K562 (cell line): ENCODE measurements around the gene DNAJB14. TPM values are rescaled to one million over a fixed set of nuclear protein-coding genes. Genes with fewer than 3 reads are reported as not detected.

Experiments used
- BCLAF1 ChIP-seq, 2 experiments: fragments of 450-650 bp in 1 of 2; IDR thresholded peaks; 2 replicates each; pipeline ENCODE4 v1.6.1; 2011 to 2017; ENCODE audit warnings: low read depth in 2 of 2, antibody characterized with exemption in 1 of 2, borderline replicate concordance in 1 of 2, low read length in 1 of 2, mild to moderate bottlenecking in 1 of 2, mixed read lengths in 1 of 2; ENCODE audit not compliant: control insufficient read depth in 1 of 2
- DIDO1 ChIP-seq: fragments of 450-650 bp; IDR thresholded peaks from 2 replicates; pipeline ENCODE4 v1.6.1; 2016; ENCODE audit warnings: low read depth, missing biosample characterization, missing genetic modification characterization
- FOS ChIP-seq: IDR thresholded peaks from 3 replicates; pipeline ENCODE4 v1.6.1; 2011; ENCODE audit not compliant: insufficient read length; ENCODE audit errors: extremely low read depth
- HMG20A ChIP-seq: fragments of 450-650 bp; formaldehyde crosslinking; conservative IDR thresholded peaks from 2 replicates; pipeline ENCODE4 v1.4.0; 2020; ENCODE audit warnings: mild to moderate bottlenecking, mixed read lengths
- NFYB ChIP-seq: IDR thresholded peaks from 2 replicates; pipeline ENCODE4 v1.6.1; 2011; ENCODE audit warnings: mild to moderate bottlenecking, moderate library complexity; ENCODE audit not compliant: insufficient read length; ENCODE audit errors: extremely low read depth
- NR2F6 ChIP-seq: fragments of 450-650 bp; formaldehyde crosslinking; IDR thresholded peaks from 2 replicates; pipeline ENCODE4 v1.4.0; 2020; ENCODE audit warnings: mild to moderate bottlenecking
- SMAD4 ChIP-seq: fragments of 250-450 bp; sonication (Bioruptor Pico); conservative IDR thresholded peaks from 2 replicates; pipeline ENCODE4 v1.8.0; 2021; ENCODE audit warnings: inconsistent platforms, mild to moderate bottlenecking, moderate library complexity
- TAF1 ChIP-seq: IDR thresholded peaks from 2 replicates; pipeline ENCODE4 v1.6.1; 2011; ENCODE audit warnings: mild to moderate bottlenecking, low read length, moderate library complexity; ENCODE audit not compliant: insufficient read depth, control insufficient read depth, severe bottlenecking; ENCODE audit errors: extremely low read depth
- THAP12 ChIP-seq: fragments of 250-450 bp; sonication (Bioruptor Pico); IDR thresholded peaks from 2 replicates; pipeline ENCODE4 v1.9.0; 2021; ENCODE audit warnings: mild to moderate bottlenecking, inconsistent platforms
- ZBTB43 ChIP-seq: sonication (generic); formaldehyde crosslinking; IDR thresholded peaks from 2 replicates; pipeline ENCODE4 v1.8.0; 2023; ENCODE audit warnings: mild to moderate bottlenecking, missing genetic modification reagents
- ZBTB9 ChIP-seq: fragments of 450-650 bp; formaldehyde crosslinking; IDR thresholded peaks from 2 replicates; pipeline ENCODE4 v1.4.0; 2020; ENCODE audit warnings: mild to moderate bottlenecking, moderate library complexity
- ZNF124 ChIP-seq: sonication (generic); formaldehyde crosslinking; IDR thresholded peaks from 2 replicates; pipeline ENCODE4 v1.8.1; 2022; ENCODE audit warnings: missing genetic modification reagents
- ZNF143 ChIP-seq: sonication (generic); formaldehyde crosslinking; IDR thresholded peaks from 2 replicates; pipeline ENCODE4 v1.9.0; 2022; ENCODE audit warnings: mild to moderate bottlenecking, missing genetic modification reagents
- ZNF57 ChIP-seq: fragments of 450-650 bp; formaldehyde crosslinking; IDR thresholded peaks from 2 replicates; pipeline ENCODE4 v1.4.0; 2020; ENCODE audit warnings: mild to moderate bottlenecking, moderate library complexity
- ZNF699 ChIP-seq: fragments of 250-450 bp; sonication (Bioruptor Pico); IDR thresholded peaks from 2 replicates; pipeline ENCODE4 v1.8.0; 2021; ENCODE audit warnings: mild to moderate bottlenecking, moderate library complexity; ENCODE audit not compliant: insufficient replicate concordance
- polyA plus RNA-seq, 8 experiments: library from polyadenylated mRNA; depleted of rRNA in 4 of 8; stranded (reverse) in 5 of 8; unstranded in 3 of 8; fragments of >200 nt; fragmentation: Nextera tagmentation in 2 of 8; fragmentation: Illumina TruSeq in 1 of 8; extraction: Ambion mirVana in 2 of 8; extraction: Trizol in 1 of 8; gene quantifications; 2 replicates each; pipeline versions ENCODE4 v1.2.1 to v1.2.3, GENCODE V29; 2011 to 2014; ENCODE audit warnings: inconsistent platforms in 1 of 8, missing spikeins in 1 of 8
- total RNA-seq, 7 experiments: library from RNA; depleted of rRNA in 6 of 7; stranded (reverse); fragments of >200 nt in 6 of 7; fragmentation: Illumina TruSeq in 2 of 7; extraction: Trizol in 2 of 7; gene quantifications; 2 replicates each; pipeline versions ENCODE4 v1.2.1 to v1.2.3, GENCODE V29; 2011 to 2021; ENCODE audit warnings: low replicate concordance in 1 of 7
- TF ChIP-seq, protein P1 (sequence below), 2 experiments: fragments of 450-650 bp; IDR thresholded peaks; 2 replicates each; pipeline ENCODE4 v1.6.1; 2016

DNAJB14 gene
- total and polyA plus RNA-seq, 9 of the 15 experiments (the other 6 are each of a cell fraction or from before 2014, with no cell fraction given), result 5.5 to 28.0 (median 12.7) TPM

- TF ChIP-seq NFYB, result no peak
- TF ChIP-seq ZBTB9 (CRISPR knock-in tag), result no peak
- TF ChIP-seq, protein P1, sequence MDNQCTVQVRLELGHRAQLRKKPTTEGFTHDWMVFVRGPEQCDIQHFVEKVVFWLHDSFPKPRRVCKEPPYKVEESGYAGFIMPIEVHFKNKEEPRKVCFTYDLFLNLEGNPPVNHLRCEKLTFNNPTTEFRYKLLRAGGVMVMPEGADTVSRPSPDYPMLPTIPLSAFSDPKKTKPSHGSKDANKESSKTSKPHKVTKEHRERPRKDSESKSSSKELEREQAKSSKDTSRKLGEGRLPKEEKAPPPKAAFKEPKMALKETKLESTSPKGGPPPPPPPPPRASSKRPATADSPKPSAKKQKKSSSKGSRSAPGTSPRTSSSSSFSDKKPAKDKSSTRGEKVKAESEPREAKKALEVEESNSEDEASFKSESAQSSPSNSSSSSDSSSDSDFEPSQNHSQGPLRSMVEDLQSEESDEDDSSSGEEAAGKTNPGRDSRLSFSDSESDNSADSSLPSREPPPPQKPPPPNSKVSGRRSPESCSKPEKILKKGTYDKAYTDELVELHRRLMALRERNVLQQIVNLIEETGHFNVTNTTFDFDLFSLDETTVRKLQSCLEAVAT (IDR thresholded peaks at IDR 0.05), result peak; percentile 79 to 83
- TF ChIP-seq ZNF57 (CRISPR knock-in tag), result no peak
- no peak for TF ChIP-seq ZNF699 (CRISPR knock-in tag)
- no peak for TF ChIP-seq ZBTB43 (CRISPR knock-in tag)
- no peak for TF ChIP-seq ZNF124 (CRISPR knock-in tag)
- peak; percentile 30 for TF ChIP-seq TAF1
- TF ChIP-seq HMG20A, result no peak
- TF ChIP-seq BCLAF1 (IDR thresholded peaks at IDR 0.05; ENCODE audit: borderline replicate concordance in 1 of 2, control insufficient read depth in 1 of 2, low read depth in 2 of 2, low read length in 1 of 2), result peak in 1 of 2 experiments; percentile 69; a peak in 1 of 4 replicates
- TF ChIP-seq THAP12 (CRISPR knock-in tag), result no peak
- no peak for TF ChIP-seq SMAD4 (CRISPR knock-in tag)
- TF ChIP-seq NR2F6, result no peak
- TF ChIP-seq ZNF143, result no peak
- no peak for TF ChIP-seq DIDO1 (tag)
- no peak for TF ChIP-seq FOS
Observed at GRCh38 chr4:99949034-99949998, 2.9 kb upstream of the DNAJB14 start (continued).
